Activated CD4-positive, alpha-beta T cell treated with anti-CD3 and anti-CD28 coated beads, Interleukin-2, amount 10 ng/mL, durations not matched to agents 24 days and 14 days (primary cell): ENCODE measurements around the gene TXK. TPM values are rescaled to one million over a fixed set of nuclear protein-coding genes. Genes with fewer than 3 reads are reported as not detected.

ENCODE experiments used
- DNase-seq: peaks from one replicate; pipeline ENCODE4 v3.0.0; 2022
- H3K27ac Mint-ChIP-seq: one replicate; pipeline ENCODE4 v1.8.0; 2022; ENCODE audit warnings: mild to moderate bottlenecking, mixed read lengths
- H3K27me3 Mint-ChIP-seq: one replicate; pipeline ENCODE4 v1.8.0; 2022; ENCODE audit warnings: mixed read lengths
- H3K36me3 Mint-ChIP-seq: one replicate; pipeline ENCODE4 v1.8.0; 2022; ENCODE audit warnings: low read depth, mild to moderate bottlenecking, mixed read lengths
- H3K4me1 Mint-ChIP-seq: one replicate; pipeline ENCODE4 v1.8.0; 2021; ENCODE audit warnings: mixed read lengths
- H3K4me3 Mint-ChIP-seq: one replicate; pipeline ENCODE4 v1.8.0; 2022; ENCODE audit warnings: mild to moderate bottlenecking, moderate library complexity, mixed read lengths
- H3K9me3 Mint-ChIP-seq: one replicate; pipeline ENCODE4 v1.8.0; 2021; ENCODE audit warnings: mixed read lengths
- intact Hi-C: fragments of 100-400 bp; cut with micrococcal nuclease; formaldehyde crosslinking; loops from one replicate; pipeline ENCODE4 v1.15.1; 2023
- total RNA-seq: library from RNA; stranded (reverse); gene quantifications from 2 replicates; pipeline ENCODE4 v1.2.3, GENCODE V29; 2022

TXK gene
- total RNA-seq, 1 donor from 2014 or later, result 7.6 TPM

DNA sequence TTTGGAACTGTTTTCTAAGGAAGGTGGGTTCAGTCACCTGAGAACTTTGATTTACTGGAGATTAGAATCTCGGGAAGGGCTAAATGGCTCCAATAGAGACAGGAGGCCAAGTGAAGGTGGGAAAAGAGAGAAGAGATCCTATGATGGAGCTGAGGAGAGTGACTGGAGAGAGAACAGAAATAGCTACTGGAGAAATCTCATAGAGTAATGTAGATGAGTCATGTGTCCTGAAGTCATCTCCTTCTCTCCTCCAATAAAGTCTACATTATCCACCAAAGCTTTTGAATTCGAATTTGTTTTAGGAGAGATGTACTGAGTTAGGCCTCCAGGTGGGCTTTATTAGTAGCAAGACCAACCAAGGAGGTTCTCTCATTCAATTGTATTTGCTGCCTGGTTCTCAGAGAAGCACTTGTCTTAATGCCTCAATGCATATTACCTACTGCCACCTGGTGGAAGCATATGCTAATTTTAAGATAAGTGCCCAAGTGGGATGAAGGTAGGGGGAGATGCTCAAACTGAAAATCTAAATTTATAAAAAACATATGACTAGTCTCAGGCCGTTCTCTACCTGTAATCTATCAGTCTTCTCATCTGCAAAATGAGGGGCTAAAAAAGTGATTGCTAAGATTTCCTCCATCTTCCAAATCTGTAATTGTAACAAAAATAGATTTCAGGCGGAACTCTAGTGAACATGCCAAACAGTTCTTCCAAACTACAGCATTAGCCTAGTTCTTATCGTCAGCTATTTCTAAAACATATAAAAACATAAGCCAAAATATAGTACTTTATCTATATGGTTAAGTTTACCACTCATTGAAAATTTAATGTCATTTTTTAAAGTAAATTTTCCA, 24.4 kb downstream of the TXK start:
- Mint-ChIP-seq H3K27ac (no peak overlapping the region), H3K36me3 (peaks cover 45% of the 10 kb centered on the region), H3K9me3 (no peaks in the 10 kb centered on the region), H3K4me3 (no peak overlapping the region), H3K4me1 (peaks cover 27% of the 10 kb centered on the region), H3K27me3 (no peaks in the 10 kb centered on the region)
- intact Hi-C loops, result no loop called here
- DNase-seq, result peak; percentile 77

DNA sequence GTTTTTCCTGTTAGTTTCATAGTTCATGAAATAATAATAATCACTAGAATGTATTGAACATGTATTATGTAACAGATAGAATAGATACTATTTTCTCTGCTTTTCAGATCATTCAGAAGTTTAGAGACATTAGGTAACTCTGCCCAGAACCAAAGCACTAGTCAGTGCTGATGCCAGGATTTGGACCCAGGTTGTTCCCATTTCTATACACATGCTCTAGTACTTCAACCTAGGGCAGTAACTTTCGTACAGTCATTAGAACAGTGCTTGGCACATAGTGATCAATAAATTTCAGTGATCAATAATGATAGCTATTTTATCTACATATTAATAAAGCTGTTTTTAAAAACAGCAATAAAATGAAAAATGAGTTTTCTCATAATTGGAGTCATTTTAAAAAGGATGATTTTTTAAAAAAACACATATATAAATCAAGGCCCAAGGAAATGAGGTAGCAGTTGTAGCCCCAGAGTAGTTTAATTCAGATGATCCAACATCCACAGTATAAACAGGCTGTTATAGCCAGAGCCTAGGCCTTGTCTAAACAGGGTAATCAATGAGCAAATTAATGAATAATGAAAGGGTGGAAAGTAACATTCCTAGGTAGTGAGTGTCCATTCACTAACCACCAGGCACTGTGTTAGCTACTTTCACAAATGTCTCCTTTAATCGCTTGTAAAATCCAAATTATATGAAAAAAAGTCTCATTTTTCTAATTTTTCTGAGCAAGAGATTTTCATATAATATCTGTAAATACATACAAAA, 25.6 kb downstream of the TXK start:
- no peaks in the 10 kb centered on the region for H3K27me3 Mint-ChIP-seq
- H3K9me3 Mint-ChIP-seq, result no peaks in the 10 kb centered on the region
- DNase-seq, result no peak
- H3K4me3 Mint-ChIP-seq, result no peak overlapping the region
- no peak overlapping the region for H3K27ac Mint-ChIP-seq
- peaks cover 26% of the 10 kb centered on the region for H3K4me1 Mint-ChIP-seq
- intact Hi-C loops, result no loop called here
- peaks cover 41% of the 10 kb centered on the region for H3K36me3 Mint-ChIP-seq

DNA sequence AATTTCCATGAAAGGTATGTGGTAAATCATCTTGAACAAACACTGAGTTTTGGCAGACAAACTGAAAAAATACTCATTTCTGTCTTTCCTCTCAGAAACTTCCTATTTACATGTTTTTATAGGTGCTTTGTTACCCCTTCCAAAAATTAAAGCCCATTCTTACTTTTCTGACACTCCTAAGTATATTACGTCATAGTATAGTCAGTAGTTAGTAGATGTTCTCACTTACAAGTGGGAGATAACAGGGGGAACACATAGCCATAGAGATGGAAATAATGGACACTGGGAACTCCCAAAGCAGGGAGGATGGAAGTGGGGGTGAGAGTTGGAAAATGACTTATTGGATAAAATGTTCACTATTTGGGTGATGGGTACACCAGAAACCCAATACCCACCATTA, 28.8 kb downstream of the TXK start:
- intact Hi-C loops, result no loop called here
- Mint-ChIP-seq H3K4me3 (no peak overlapping the region), H3K9me3 (no peaks in the 10 kb centered on the region), H3K27me3 (no peaks in the 10 kb centered on the region), H3K4me1 (peaks cover 21% of the 10 kb centered on the region), H3K36me3 (peaks cover 39% of the 10 kb centered on the region), H3K27ac (no peak overlapping the region)
- DNase-seq, result peak; percentile 32

DNA sequence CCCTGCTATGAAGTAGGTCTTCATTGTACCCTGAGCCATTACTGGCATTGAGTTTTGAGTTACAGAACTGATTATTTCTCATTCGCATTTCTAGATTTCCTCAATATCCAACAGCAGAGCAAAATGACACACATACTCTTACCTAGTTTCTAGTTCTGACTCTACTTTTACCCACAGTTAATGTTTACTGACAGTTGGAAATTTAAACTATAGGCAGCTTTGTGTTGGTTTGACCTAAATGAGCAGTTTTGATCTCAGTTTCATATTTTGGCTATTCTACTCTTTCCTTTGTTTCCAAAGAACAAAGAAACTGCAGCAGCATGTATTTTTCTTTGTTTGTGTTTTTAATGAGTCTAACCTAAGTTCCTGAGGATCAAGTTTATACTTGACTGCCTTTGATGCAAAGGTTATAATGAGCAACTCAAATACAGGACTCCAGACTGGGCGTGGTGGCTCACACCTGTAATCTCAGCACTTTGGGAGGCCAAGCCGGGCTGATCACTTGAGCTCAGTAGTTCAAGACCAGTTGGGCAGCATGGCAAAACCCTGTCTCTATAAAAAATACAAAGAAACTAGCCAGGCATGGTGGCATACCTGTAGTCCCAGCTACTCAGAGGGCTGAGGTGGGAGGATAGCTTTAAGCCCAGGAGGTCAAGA, 30.4 kb downstream of the TXK start:
- no peaks in the 10 kb centered on the region for H3K9me3 Mint-ChIP-seq
- H3K27me3 Mint-ChIP-seq, result no peaks in the 10 kb centered on the region
- H3K36me3 Mint-ChIP-seq, result peaks cover 37% of the 10 kb centered on the region
- H3K4me3 Mint-ChIP-seq, result no peak overlapping the region
- intact Hi-C loops, result loop anchor here (1.0 to 2.0 kb wide), 3 partner anchors 26 to 67 kb away; no protein-coding TSS in a partner anchor
- peaks cover 16% of the 10 kb centered on the region for H3K4me1 Mint-ChIP-seq
- DNase-seq, result peak; percentile 51
- H3K27ac Mint-ChIP-seq, result peak overlapping the region; percentile 63

DNA sequence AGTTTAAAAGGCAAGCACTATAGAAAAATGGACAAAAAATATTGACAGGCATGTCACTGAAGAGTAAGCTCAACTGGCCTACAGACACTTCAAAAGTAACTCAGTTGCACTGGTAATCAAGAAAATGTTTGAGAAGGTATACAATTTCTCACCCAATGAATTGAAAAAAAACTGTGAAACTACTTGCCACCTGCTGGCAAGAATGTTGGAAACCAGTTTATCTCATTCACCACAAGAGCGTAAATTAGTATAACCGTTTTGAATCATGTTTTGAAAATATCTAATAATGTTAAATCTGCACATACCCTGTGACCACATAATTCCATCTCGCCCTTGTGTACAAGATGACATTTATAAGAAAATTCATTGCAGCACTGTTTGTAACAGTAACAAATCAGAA, 31.7 kb downstream of the TXK start:
- Mint-ChIP-seq H3K36me3 (peaks cover 40% of the 10 kb centered on the region), H3K4me1 (peaks cover 16% of the 10 kb centered on the region), H3K4me3 (no peak overlapping the region), H3K27ac (no peak overlapping the region), H3K27me3 (no peaks in the 10 kb centered on the region), H3K9me3 (no peaks in the 10 kb centered on the region)
- no peak for DNase-seq
- intact Hi-C loops, result loop anchor here (2.0 kb wide), 1 partner anchor 38 kb away; no protein-coding TSS in a partner anchor

DNA sequence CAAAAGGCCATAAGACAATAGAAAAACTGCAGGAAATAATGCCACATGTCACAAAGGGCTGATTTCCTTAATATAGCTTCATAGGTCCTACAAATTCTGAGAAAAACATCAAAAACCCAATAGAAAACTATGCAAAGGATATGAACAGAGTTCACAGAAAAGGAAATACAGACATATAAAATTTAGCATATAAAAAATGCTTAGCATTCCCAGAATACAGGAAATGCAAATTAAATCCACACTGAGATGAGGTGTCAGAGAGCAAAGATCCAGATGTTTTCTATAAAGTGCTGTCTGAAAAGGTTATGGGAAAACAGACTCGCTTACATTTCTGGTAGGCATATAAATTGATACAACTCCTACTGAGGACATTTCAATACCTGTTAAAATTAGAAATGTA, 33.8 kb downstream of the TXK start:
- no peak overlapping the region for H3K4me3 Mint-ChIP-seq
- peaks cover 12% of the 10 kb centered on the region for H3K4me1 Mint-ChIP-seq
- H3K9me3 Mint-ChIP-seq, result no peaks in the 10 kb centered on the region
- intact Hi-C loops, result no loop called here
- H3K36me3 Mint-ChIP-seq, result peaks cover 36% of the 10 kb centered on the region
- no peak for DNase-seq
- no peak overlapping the region for H3K27ac Mint-ChIP-seq
- H3K27me3 Mint-ChIP-seq, result no peaks in the 10 kb centered on the region

DNA sequence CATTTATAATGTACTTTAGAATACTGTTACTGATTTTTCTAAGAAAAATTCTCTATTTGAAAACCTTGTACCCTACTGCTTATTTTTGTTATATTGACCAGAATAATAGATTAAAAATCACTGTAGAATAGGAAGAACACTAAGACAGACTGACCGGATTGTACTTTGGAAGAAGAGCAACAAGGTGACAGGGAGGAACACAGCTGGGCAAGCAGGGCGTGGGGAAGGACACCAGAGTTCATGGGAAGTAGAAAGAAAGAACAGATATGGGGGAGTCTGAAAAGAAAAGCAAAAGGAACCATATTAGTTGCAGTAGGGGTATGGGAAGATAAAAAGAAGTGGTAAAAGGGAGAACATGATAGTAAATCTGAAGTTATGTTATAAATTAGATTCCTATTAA, 38.6 kb downstream of the TXK start:
- no peak overlapping the region for H3K27ac Mint-ChIP-seq

DNA sequence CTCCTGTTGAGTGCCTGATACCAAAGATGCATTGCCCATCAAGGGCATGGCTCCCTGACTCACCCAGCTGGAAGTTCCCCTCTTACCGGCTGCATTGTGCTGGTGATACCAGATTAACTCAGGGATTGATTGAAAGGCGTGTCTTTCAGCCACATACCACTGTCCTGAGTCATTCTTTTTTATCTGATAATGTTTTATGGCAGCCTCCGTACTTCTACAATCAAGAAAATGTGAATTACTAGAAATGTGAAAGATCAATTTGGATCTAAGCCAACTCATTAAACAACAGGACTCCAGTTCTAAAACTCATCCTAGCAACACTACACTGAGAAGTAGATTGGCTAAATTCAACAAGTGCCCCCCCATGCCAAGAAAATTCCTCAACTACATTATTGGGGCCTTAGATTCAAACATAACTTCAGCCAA, 40.0 kb downstream of the TXK start:
- Mint-ChIP-seq H3K36me3 (peaks cover 32% of the 10 kb centered on the region), H3K4me1 (peaks cover 4% of the 10 kb centered on the region), H3K27ac (no peak overlapping the region), H3K9me3 (no peaks in the 10 kb centered on the region), H3K4me3 (no peak overlapping the region), H3K27me3 (no peaks in the 10 kb centered on the region)
- no peak for DNase-seq
- intact Hi-C loops, result no loop called here

More for the DNA sequence above, 38.6 kb downstream of the TXK start:
- Mint-ChIP-seq H3K36me3 (peaks cover 39% of the 10 kb centered on the region), H3K27me3 (no peaks in the 10 kb centered on the region), H3K4me1 (peaks cover 4% of the 10 kb centered on the region), H3K4me3 (no peak overlapping the region), H3K9me3 (no peaks in the 10 kb centered on the region)
- DNase-seq, result no peak
- intact Hi-C loops, result no loop called here

DNA sequence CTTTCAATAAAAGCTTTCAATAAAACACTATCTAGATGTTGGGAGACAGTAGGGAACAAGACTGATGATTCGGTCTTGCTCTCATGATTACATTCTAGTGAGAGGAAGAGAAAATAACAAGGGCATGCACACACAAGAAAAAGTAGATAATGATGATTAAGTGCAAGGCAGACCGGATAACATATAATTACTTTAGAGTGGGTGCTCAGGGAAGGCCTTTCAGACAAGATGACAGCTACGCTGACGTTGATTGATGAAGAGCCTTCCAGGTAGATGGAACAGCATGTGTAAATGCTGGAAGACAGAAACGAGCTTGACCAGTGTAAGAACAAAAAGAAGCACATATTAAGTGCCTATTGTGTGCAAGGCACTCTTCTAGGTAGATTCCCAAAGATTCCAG, 43.4 kb downstream of the TXK start:
- Mint-ChIP-seq H3K36me3 (peaks cover 35% of the 10 kb centered on the region), H3K27ac (no peak overlapping the region)

DNA sequence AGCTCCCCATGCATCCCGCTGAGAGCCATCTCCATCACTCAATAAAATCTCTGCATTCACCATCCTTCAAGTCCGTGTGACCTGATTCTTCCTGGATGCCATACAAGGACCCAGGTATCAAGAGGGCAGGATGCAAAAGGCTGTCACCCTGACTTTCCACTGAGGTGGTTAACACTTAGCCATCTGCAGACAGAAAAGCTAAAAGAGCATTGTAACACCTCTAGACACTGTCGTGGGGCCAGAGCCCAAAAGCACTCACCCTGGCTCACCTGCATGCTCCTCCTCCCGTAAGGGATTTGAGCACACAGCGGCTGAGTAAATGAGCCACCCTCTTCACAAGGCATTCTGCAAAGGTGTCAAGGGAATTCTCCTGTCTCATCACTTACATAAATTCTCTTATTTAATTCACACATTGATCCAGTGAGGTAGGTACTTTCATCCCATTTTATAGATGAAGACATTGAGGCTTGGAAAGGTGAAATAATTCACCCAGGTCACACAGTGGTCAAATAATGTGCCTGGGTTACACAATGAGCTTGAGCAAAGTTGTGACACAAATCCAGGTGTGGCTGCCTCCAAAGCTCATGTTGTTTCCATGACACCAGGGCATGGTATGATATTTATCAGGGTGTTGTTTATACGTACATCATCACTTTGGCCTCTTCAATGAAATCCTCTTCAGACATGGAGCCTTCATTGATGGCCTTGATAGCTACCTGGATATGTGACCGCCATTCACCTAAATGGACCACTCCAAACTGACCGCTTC, 48.0 kb downstream of the TXK start:
- peaks cover 47% of the 10 kb centered on the region for H3K36me3 Mint-ChIP-seq

More for the DNA sequence above, 43.4 kb downstream of the TXK start:
- Mint-ChIP-seq H3K4me1 (peaks cover 4% of the 10 kb centered on the region), H3K27me3 (no peaks in the 10 kb centered on the region), H3K9me3 (no peaks in the 10 kb centered on the region), H3K4me3 (no peak overlapping the region)
- intact Hi-C loops, result no loop called here
- no peak for DNase-seq

DNA sequence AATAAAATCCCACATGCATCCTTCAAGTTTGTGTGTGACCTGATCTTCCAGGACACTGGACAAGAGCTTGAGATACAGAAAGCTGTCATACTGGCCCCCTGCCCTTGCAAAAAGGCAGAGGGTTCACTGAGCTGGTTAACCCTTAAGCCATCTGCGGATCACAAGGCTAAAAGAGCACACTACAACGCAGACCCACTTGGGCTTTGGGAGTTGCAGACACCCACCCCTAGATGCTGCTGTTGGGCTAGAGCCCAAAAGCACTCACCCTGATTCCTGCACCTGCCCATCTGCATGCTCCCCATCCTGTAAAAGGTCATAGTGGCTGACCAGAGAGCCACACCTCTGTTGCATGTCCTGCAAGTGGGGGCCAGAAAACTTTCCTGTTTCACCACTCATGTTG, 51.1 kb downstream of the TXK start:
- Mint-ChIP-seq H3K4me3 (no peak overlapping the region), H3K27me3 (no peaks in the 10 kb centered on the region), H3K27ac (no peak overlapping the region), H3K9me3 (no peaks in the 10 kb centered on the region), H3K4me1 (peaks cover 11% of the 10 kb centered on the region), H3K36me3 (peaks cover 53% of the 10 kb centered on the region)
- intact Hi-C loops, result no loop called here
- DNase-seq, result no peak

More for the DNA sequence above, 48.0 kb downstream of the TXK start:
- intact Hi-C loops, result loop anchor here (1.0 to 5.0 kb wide), 4 partner anchors 39 to 419 kb away; no protein-coding TSS in a partner anchor
- H3K4me1 Mint-ChIP-seq, result peaks cover 1% of the 10 kb centered on the region
- DNase-seq, result no peak
- no peaks in the 10 kb centered on the region for H3K9me3 Mint-ChIP-seq
- H3K4me3 Mint-ChIP-seq, result no peak overlapping the region
- no peaks in the 10 kb centered on the region for H3K27me3 Mint-ChIP-seq
- peak overlapping the region; percentile 24 for H3K27ac Mint-ChIP-seq

DNA sequence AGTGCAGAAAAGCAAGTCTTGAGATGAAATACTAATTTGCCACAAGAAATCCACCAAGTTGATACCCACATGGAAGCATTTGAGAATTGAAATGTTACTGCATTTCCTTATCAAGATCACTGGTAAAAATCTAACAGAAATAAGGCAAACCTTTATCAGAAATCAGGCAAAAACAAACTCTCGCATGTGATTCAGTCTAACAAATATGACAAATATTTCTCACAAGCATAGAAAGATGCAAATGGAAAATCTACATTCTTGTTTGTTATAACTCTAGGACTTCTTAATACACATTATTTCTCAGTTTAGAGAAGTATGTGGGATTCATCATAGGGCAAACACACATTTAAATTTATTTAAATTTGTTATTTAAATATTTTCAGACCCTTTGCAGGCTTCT, 52.9 kb downstream of the TXK start:
- Mint-ChIP-seq H3K4me1 (peaks cover 11% of the 10 kb centered on the region), H3K27ac (no peak overlapping the region), H3K27me3 (no peaks in the 10 kb centered on the region), H3K4me3 (no peak overlapping the region), H3K9me3 (no peaks in the 10 kb centered on the region), H3K36me3 (peaks cover 55% of the 10 kb centered on the region)
- intact Hi-C loops, result no loop called here
- DNase-seq, result no peak

DNA sequence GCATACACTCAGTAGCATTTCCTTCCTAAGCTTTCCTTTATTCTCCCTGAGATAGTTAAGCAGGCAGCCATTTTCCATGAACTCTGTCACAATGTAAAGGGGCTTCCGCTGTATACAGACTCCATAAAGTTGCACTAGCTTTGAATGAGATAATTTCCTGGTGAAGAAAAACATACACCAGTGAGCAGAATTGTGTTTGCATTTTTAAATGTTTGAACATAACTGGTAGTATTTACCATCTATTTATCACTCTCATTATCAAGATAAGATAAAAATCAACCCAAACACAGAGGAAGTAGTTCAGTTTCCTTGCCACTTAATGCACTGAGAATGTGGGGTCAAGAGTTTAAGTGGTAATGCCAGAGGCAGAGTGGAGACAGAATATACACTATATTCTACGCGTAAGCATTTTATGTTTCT, 54.1 kb downstream of the TXK start:
- H3K27me3 Mint-ChIP-seq, result no peaks in the 10 kb centered on the region
- no peaks in the 10 kb centered on the region for H3K9me3 Mint-ChIP-seq
- peaks cover 11% of the 10 kb centered on the region for H3K4me1 Mint-ChIP-seq
- intact Hi-C loops, result no loop called here
- peaks cover 46% of the 10 kb centered on the region for H3K36me3 Mint-ChIP-seq
- no peak overlapping the region for H3K27ac Mint-ChIP-seq
- no peak for DNase-seq
- no peak overlapping the region for H3K4me3 Mint-ChIP-seq
